Loucy (cell line): ENCODE measurements around the gene TNNI2.
"Not testable (repeated sequence)": the region's sequence is repeated elsewhere in the genome, so short reads cannot be mapped to it uniquely, and the experiment has no call there.

Experiments
- H2AFZ ChIP-seq: fragments of 200-600 bp; sonication (generic); 2 replicates; pipeline ENCODE4 v1.6.0; 2016; ENCODE audit warnings: antibody characterized with exemption, mild to moderate bottlenecking, low read length, moderate library complexity
- H3F3A ChIP-seq: fragments of 200-600 bp; 2 replicates; pipeline ENCODE4 v1.6.0; 2016; ENCODE audit warnings: antibody characterized with exemption, low read depth, mild to moderate bottlenecking
- H3K27me3 ChIP-seq: fragments of 200-600 bp; sonication (generic); 2 replicates; pipeline ENCODE4 v1.6.1; 2014; ENCODE audit warnings: low read length, mild to moderate bottlenecking; ENCODE audit not compliant: insufficient read depth, poor library complexity, severe bottlenecking
- H3K36me3 ChIP-seq: fragments of 200-600 bp; sonication (generic); 2 replicates; pipeline ENCODE4 v1.6.1; 2016; ENCODE audit warnings: low read length; ENCODE audit not compliant: insufficient read depth
- H3K4me1 ChIP-seq: fragments of 200-600 bp; sonication (generic); 2 replicates; pipeline ENCODE4 v1.5.1; 2014; ENCODE audit warnings: low read length, mild to moderate bottlenecking; ENCODE audit not compliant: insufficient read depth, poor library complexity, severe bottlenecking
- H3K4me2 ChIP-seq: fragments of 200-600 bp; sonication (generic); 2 replicates; pipeline ENCODE4 v1.6.0; 2014; ENCODE audit warnings: antibody characterized with exemption, low read length, low read depth, mild to moderate bottlenecking; ENCODE audit not compliant: poor library complexity, severe bottlenecking
- H3K4me3 ChIP-seq: fragments of 200-600 bp; sonication (generic); 2 replicates; pipeline ENCODE4 v1.5.1; 2014; ENCODE audit warnings: low read length, mild to moderate bottlenecking, mixed read lengths; ENCODE audit not compliant: poor library complexity, severe bottlenecking
- H3K79me2 ChIP-seq: fragments of 200-600 bp; sonication (generic); 2 replicates; pipeline ENCODE4 v1.6.1; 2014; ENCODE audit warnings: low read length; ENCODE audit not compliant: insufficient read depth
- H3K9ac ChIP-seq: fragments of 200-600 bp; sonication (generic); 2 replicates; pipeline ENCODE4 v1.6.0; 2014; ENCODE audit warnings: mild to moderate bottlenecking, low read depth, low read length, moderate library complexity; ENCODE audit not compliant: poor library complexity, severe bottlenecking
- H3K9me2 ChIP-seq: fragments of 200-600 bp; sonication (generic); replicated peaks from 2 replicates; pipeline ENCODE4 v1.6.1; 2016; ENCODE audit warnings: low read depth, low read length, mixed read lengths
- H3K9me3 ChIP-seq: fragments of 200-600 bp; sonication (generic); 2 replicates; pipeline ENCODE4 v1.6.1; 2014; ENCODE audit warnings: mild to moderate bottlenecking, antibody characterized with exemption, low read length, low read depth; ENCODE audit not compliant: insufficient read depth
- H4K20me1 ChIP-seq: fragments of 200-600 bp; sonication (generic); 2 replicates; pipeline ENCODE4 v1.6.0; 2014; ENCODE audit warnings: antibody characterized with exemption, low read length, mild to moderate bottlenecking; ENCODE audit not compliant: insufficient read depth, poor library complexity, severe bottlenecking
- EZH2phosphoT487 ChIP-seq: fragments of 200-600 bp; IDR thresholded peaks from 2 replicates; pipeline ENCODE4 v1.6.1; 2018; ENCODE audit warnings: antibody characterized with exemption, mild to moderate bottlenecking, moderate library complexity, borderline replicate concordance
- TF ChIP-seq, protein P1 (sequence below): fragments of 200-600 bp; sonication (generic); conservative IDR thresholded peaks from 2 replicates; pipeline ENCODE4 v1.5.1; 2014; ENCODE audit warnings: mild to moderate bottlenecking, antibody characterized with exemption, low read length

The TNNI2 gene

DNA sequence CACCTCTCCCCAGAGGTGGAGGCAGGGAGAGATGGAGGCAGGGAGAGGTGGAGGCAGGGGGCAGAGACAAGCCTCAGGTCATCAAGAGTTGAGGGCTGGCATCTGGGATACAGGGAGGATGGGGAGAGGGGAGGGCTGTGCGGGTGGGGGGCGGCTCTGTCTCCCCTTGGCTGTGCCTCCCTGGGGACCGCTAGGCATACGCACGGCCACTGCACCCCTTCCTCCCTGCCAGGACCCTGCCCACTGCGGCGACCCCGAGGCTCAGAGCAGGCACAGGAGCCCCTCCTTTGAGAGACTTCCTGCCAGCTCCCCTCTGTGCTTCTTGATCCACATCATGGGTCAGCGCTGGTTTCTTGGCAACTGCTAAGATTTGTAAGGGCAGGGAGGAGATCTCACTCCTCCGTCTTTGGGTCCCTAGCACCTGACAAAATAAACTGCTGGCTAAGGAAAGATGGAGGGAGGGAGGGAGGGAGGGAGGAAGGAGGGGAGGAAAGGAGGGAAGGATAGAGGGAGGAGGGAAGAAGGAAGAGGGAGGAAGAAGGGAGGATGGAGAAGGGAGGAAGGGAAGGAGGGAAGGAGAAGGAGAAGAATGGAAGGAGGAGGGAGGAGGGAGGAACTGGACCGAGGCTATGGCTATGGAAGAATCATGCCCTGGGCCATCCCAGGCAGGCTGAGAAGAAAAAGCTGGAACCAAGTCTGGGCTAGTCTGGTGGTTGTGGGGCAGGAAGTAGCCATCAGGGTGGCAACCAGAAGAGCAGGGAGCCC lies 34.4 kb downstream of the TNNI2 start:
- Histone ChIP-seq H4K20me1 (peaks cover 4% of the 10 kb centered on the region), H3K36me3 (no peaks in the 10 kb centered on the region), H2AFZ (no peak overlapping the region), H3K9me3 (no peaks in the 10 kb centered on the region), H3K9me2 (no peaks in the 10 kb centered on the region), H3K79me2 (peaks cover 12% of the 10 kb centered on the region; the same call in 1 of the 2 replicates), H3K27me3 (no peaks in the 10 kb centered on the region), H3K9ac (no peak overlapping the region), H3K4me3 (no peak overlapping the region), H3F3A (no peaks in the 10 kb centered on the region), H3K4me2 (no peak overlapping the region), H3K4me1 (no peaks in the 10 kb centered on the region)
- TF ChIP-seq, protein P1, sequence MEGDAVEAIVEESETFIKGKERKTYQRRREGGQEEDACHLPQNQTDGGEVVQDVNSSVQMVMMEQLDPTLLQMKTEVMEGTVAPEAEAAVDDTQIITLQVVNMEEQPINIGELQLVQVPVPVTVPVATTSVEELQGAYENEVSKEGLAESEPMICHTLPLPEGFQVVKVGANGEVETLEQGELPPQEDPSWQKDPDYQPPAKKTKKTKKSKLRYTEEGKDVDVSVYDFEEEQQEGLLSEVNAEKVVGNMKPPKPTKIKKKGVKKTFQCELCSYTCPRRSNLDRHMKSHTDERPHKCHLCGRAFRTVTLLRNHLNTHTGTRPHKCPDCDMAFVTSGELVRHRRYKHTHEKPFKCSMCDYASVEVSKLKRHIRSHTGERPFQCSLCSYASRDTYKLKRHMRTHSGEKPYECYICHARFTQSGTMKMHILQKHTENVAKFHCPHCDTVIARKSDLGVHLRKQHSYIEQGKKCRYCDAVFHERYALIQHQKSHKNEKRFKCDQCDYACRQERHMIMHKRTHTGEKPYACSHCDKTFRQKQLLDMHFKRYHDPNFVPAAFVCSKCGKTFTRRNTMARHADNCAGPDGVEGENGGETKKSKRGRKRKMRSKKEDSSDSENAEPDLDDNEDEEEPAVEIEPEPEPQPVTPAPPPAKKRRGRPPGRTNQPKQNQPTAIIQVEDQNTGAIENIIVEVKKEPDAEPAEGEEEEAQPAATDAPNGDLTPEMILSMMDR = no peak
- TF ChIP-seq EZH2phosphoT487 = no peak

DNA sequence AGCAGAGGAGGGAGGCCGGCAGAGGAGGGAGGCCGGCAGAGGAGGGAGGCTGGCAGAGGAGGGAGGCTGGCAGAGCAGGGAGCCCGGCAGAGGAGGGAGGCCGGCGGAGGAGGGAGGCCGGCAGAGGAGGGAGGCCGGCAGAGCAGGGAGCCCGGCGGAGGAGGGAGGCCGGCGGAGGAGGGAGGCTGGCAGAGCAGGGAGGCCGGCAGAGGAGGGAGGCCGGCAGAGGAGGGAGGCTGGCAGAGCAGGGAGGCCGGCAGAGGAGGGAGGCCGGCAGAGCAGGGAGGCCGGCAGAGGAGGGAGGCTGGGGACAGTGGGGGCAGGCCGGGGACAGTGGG lies 35.0 kb downstream of the TNNI2 start:
- H3K4me3 ChIP-seq, H4K20me1 ChIP-seq, H3F3A ChIP-seq, H3K9me2 ChIP-seq, H3K9me3 ChIP-seq, H3K4me2 ChIP-seq, H3K4me1 ChIP-seq, H3K36me3 ChIP-seq, H2AFZ ChIP-seq, H3K27me3 ChIP-seq, H3K9ac ChIP-seq: not testable (repeated sequence)
- peaks cover 12% of the 10 kb centered on the region; the same call in 1 of the 2 replicates for H3K79me2 ChIP-seq

DNA sequence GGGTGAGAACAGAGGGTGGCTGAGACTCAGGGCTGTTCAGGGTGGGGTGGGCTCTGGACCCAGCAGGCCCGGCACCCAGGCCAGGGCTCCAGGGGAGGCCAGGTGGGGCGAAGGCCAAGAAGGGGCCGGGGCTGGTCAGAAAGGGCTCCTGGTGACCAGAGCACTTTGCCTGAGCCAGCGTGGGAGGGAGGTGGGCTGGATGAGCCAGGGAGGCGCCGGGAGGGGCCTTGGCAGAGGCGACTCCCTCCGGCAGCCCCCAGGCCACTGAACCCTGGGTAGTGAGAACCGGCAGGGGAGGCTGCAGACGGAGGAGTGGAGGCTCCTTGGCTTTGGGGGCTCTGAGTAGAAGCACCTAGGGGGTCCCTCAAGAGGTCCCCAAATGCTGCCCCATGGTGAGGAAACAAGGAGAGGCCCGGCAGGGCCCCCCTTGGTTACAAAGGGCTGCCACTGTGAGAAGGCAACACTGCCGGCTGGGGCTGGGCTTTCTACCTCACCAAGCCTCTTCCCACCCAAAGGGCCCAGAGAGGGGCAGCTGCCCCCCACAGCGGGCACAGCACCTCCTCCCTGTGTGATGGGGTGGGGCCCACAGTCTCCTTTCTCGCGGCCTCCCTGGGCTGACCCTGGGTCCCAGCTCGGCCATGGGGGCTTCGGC lies 35.8 kb downstream of the TNNI2 start:
- not testable (repeated sequence) for H3K9me2 ChIP-seq, H3K4me3 ChIP-seq, H3K9ac ChIP-seq, H3K36me3 ChIP-seq, H3K4me2 ChIP-seq, H3K9me3 ChIP-seq, H4K20me1 ChIP-seq, H3K27me3 ChIP-seq, H3F3A ChIP-seq, H3K4me1 ChIP-seq, H2AFZ ChIP-seq
- H3K79me2 ChIP-seq = peaks cover 12% of the 10 kb centered on the region; the same call in 1 of the 2 replicates

DNA sequence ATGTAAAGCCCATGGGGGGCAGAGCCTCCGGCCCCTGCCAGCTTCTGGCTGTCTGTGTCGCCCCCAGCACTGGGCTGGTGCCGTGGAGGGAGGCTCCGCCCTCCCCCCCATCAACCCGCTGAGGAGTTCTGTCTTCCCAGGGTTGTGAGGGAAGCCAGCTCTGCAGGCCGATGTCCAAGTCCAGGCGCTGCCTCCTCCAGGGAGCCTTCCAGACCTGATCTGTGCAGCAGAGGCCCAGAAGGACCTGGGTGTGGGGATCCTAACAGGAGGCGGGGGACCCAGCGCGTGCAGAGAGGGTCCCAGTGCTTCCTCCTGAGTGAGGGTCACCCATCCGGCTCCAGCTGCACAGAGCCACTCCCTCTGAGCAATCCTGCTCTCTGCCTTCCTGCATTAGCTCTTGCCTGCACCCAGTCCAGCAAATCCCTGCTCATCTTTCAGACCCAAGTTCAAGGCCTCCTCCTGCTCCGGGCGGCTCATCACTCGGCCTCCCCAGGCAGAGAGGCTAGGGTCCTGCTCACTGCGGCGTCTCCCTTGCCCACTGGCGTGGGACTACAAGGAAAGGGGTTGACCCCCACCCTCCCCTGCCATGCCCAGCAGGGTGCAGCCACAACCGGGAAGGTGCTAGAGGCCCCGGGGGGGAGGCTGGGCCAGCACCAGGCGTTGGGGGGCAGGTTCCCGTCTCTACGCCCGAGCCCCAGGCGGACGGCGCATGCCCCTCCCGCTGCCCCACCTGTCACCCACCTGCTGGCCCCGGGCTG lies 36.5 kb downstream of the TNNI2 start:
- Histone ChIP-seq H3K4me3 (no peak overlapping the region), H3F3A (no peaks in the 10 kb centered on the region), H3K79me2 (peaks cover 7% of the 10 kb centered on the region; the same call in 1 of the 2 replicates), H3K4me2 (no peak overlapping the region), H2AFZ (no peak overlapping the region), H3K36me3 (no peaks in the 10 kb centered on the region), H3K4me1 (no peaks in the 10 kb centered on the region), H3K9me2 (no peaks in the 10 kb centered on the region), H3K9ac (no peak overlapping the region), H4K20me1 (peaks cover 4% of the 10 kb centered on the region), H3K9me3 (no peaks in the 10 kb centered on the region), H3K27me3 (no peaks in the 10 kb centered on the region)
- no peak for TF ChIP-seq EZH2phosphoT487
- TF ChIP-seq, protein P1 = no peak

DNA sequence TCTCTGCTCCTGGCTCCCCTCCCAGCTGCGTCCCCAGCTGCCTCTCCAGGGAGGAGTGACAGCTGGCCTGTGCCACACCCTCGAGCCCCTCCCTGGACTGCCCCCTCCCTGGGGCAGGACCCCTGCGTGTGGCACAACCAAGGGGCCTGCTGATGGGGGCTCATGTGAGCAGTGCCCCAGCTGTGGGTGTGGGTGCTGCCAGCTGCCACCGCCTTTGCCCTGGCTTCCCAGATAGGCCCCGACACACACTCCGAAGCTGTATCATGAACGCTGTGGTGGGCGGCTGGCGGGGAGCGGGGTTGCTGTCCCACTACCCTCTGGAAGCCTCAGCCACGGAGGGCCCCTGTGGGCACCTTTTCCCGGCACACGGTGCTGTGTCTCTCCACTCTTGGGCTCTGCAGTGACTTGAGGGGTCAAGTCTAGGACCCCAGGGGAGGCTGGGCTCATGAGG lies 37.1 kb downstream of the TNNI2 start:
- H3K9ac ChIP-seq = not testable (repeated sequence)

More for the DNA sequence above, 37.1 kb downstream of the TNNI2 start:
- not testable (repeated sequence) for H3K4me3 ChIP-seq, H3K27me3 ChIP-seq, H3K4me1 ChIP-seq, H3K79me2 ChIP-seq, H3K4me2 ChIP-seq, H3K36me3 ChIP-seq, H3K9me2 ChIP-seq, H2AFZ ChIP-seq, H3K9me3 ChIP-seq, H3F3A ChIP-seq, H4K20me1 ChIP-seq
